PC-3 (cell line): ENCODE measurements around the gene IBA57. TPM values are rescaled to one million over a fixed set of nuclear protein-coding genes. Genes with fewer than 3 reads are reported as not detected.

Experiments used
- ATAC-seq: fragments of 200-7000 bp; cut with Tn5 transposase; 2 replicates; pipeline ENCODE4 v1.9.1; 2020; ENCODE audit warnings: mild to moderate bottlenecking, moderate library complexity
- BruUV-seq: library from RNA; stranded (reverse); fragments of 400-500 nt; replicated peaks from 2 replicates; lab custom pipeline; 2021; lab: Mats Ljungman, UMichigan
- CTCF ChIA-PET: fragments of 300-600 bp; sonication (Branson Sonifier 250); formaldehyde crosslinking; loops from one replicate; lab custom pipeline; 2022; ENCODE audit warnings: antibody characterized with exemption; lab: Charles Lee
- POLR2A ChIA-PET: fragments of 300-600 bp; sonication (Branson Sonifier 250); formaldehyde crosslinking; loops from one replicate; lab custom pipeline; 2022; ENCODE audit warnings: antibody characterized with exemption; ENCODE audit not compliant: unreplicated experiment; lab: Charles Lee
- DNase-seq: peaks from one replicate; pipeline ENCODE4 v3.0.0-alpha.2; 2015
- H2AFZ ChIP-seq: fragments of 300-600 bp; sonication (generic); 2 replicates; pipeline ENCODE4 v1.6.0; 2016; ENCODE audit warnings: antibody characterized with exemption, low read length
- H3F3A ChIP-seq: fragments of 300-600 bp; sonication (generic); one replicate; pipeline ENCODE4 v1.6.0; 2017; ENCODE audit warnings: antibody characterized with exemption, low read length, control low read depth, mild to moderate bottlenecking; ENCODE audit not compliant: unreplicated experiment
- H3K27ac ChIP-seq: fragments of 300-600 bp; sonication (generic); 2 replicates; pipeline ENCODE4 v1.5.1; 2016; ENCODE audit warnings: mild to moderate bottlenecking, low read length
- H3K27me3 ChIP-seq: fragments of 300-600 bp; sonication (generic); 2 replicates; pipeline ENCODE4 v1.6.1; 2016; ENCODE audit warnings: low read length, mixed read lengths
- H3K36me3 ChIP-seq: fragments of 300-600 bp; sonication (generic); 2 replicates; pipeline ENCODE4 v1.6.1; 2016; ENCODE audit warnings: low read depth, mixed run types, low read length, mixed read lengths
- H3K4me1 ChIP-seq: fragments of 300-600 bp; sonication (generic); 2 replicates; pipeline ENCODE4 v1.5.1; 2016; ENCODE audit warnings: low read length; ENCODE audit not compliant: insufficient read depth
- H3K4me2 ChIP-seq: fragments of 300-600 bp; sonication (generic); 2 replicates; pipeline ENCODE4 v1.6.0; 2016; ENCODE audit warnings: low read length
- H3K4me3 ChIP-seq: fragments of 300-600 bp; sonication (generic); 2 replicates; pipeline ENCODE4 v1.5.1; 2016; ENCODE audit warnings: mild to moderate bottlenecking, low read length, mixed read lengths
- H3K79me2 ChIP-seq: fragments of 300-600 bp; sonication (generic); 2 replicates; pipeline ENCODE4 v1.6.1; 2017; ENCODE audit warnings: low read length, mixed read lengths
- H3K9ac ChIP-seq: fragments of 300-600 bp; sonication (generic); 2 replicates; pipeline ENCODE4 v1.6.0; 2016; ENCODE audit warnings: mild to moderate bottlenecking, low read length
- H3K9me2 ChIP-seq: fragments of 300-600 bp; sonication (generic); replicated peaks from 2 replicates; pipeline ENCODE4 v1.6.1; 2016; ENCODE audit warnings: mixed run types, low read length, mixed read lengths
- H3K9me3 ChIP-seq: fragments of 300-600 bp; sonication (generic); 2 replicates; pipeline ENCODE4 v1.6.1; 2016; ENCODE audit warnings: low read length, mixed read lengths
- H4K20me1 ChIP-seq: fragments of 300-600 bp; sonication (generic); 2 replicates; pipeline ENCODE4 v1.6.1; 2016; ENCODE audit warnings: low read length, mixed read lengths
- EZH2 ChIP-seq: fragments of 300-600 bp; sonication (generic); IDR thresholded peaks from one replicate; pipeline ENCODE4 v1.6.1; 2017; ENCODE audit warnings: antibody characterized with exemption, mild to moderate bottlenecking, low read length; ENCODE audit not compliant: unreplicated experiment
- EZH2phosphoT487 ChIP-seq: fragments of 300-600 bp; sonication (generic); IDR thresholded peaks from 2 replicates; pipeline ENCODE4 v1.6.1; 2018; ENCODE audit warnings: mild to moderate bottlenecking, antibody characterized with exemption, low read length, borderline replicate concordance
- intact Hi-C: fragments of 100-400 bp; cut with micrococcal nuclease; formaldehyde crosslinking; loops from 2 replicates; pipeline ENCODE4 v1.9.0; 2023
- total RNA-seq: library from RNA; depleted of rRNA; stranded (reverse); fragments of >200 nt; gene quantifications from 2 replicates; pipeline ENCODE4 v1.2.3, GENCODE V29; 2014
- TF ChIP-seq, protein P1 (sequence below): fragments of 300-600 bp; sonication (generic); conservative IDR thresholded peaks from 2 replicates; pipeline ENCODE4 v1.5.1; 2017; ENCODE audit warnings: antibody characterized with exemption, low read depth, mild to moderate bottlenecking, low read length

IBA57 gene
- total RNA-seq, 1 experiment from 2014 or later, result 18.3 TPM

DNA sequence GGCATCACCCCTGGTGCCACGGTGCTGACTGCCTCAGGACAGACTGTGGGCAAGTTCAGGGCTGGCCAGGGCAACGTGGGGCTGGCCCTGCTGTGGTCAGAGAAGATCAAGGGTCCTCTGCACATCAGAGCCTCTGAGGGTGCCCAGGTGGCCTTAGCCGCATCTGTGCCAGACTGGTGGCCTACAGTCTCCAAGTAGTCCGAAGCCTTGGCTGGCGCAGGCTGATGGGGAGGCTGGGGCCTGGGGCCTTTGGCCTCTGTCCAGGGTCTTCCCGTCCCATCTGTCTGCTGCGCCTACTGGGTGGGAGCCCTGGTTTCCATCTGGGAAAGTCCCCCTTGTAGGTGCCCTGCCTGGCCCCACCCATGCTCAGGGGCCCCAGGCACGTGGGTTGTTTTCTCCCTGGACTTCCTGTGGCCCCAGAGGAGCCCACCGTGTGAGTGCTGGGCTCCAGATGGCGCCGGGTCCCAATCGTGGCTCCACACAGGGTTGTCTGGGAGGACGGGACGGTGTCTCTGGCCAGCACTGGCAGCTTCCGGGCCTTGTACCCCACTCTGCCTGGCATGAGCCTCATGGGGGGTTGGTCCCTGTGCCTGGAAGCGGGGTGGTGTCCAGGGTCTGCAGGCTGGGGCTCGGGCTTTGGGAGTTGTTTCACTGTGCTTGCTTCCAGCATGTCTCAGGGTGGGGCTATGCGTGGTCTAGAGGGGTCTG, 9.9 kb downstream of the IBA57 start:
- Histone ChIP-seq H3K36me3 (no peaks in the 10 kb centered on the region), H3K27me3 (no peaks in the 10 kb centered on the region), H3K4me2 (no peak overlapping the region), H3K9me2 (no peaks in the 10 kb centered on the region), H3K79me2 (0 out of 2 replicates have a peak, but pooled peaks cover 8% of the 10 kb centered on the region), H3K27ac (no peak overlapping the region), H3K4me3 (no peak overlapping the region), H4K20me1 (peaks cover 4% of the 10 kb centered on the region; the same call in 1 of the 2 replicates), H3K4me1 (peaks cover 7% of the 10 kb centered on the region), H3F3A (no peaks in the 10 kb centered on the region), H3K9me3 (no peaks in the 10 kb centered on the region), H2AFZ (no peak overlapping the region), H3K9ac (no peak overlapping the region)
- TF ChIP-seq EZH2, result no peak
- intact Hi-C loops, result no loop called here
- POLR2A ChIA-PET, result no interaction called here
- no TSS peak for BruUV-seq
- CTCF ChIA-PET, result no interaction called here
- DNase-seq (no peak), ATAC-seq (no peak)

DNA sequence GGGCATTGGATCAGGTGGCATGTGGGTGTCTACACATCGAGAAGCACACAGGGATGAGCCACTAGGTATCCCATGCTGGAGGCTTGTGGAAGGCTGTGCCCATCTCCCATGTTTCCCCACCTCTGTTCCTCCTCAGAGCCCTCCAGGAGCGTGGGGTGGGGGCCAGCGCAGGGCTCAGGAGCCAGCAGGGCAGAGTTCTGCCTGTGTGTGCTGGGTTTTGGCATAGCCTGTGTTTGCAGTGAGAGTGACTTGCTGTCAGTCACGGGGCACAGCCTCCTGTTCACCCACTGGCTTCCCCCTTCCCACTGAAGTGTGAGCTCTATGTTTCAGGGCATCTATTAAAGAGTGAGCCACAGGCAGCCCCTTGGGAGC, 10.4 kb downstream of the IBA57 start:
- H3K9me2 ChIP-seq, result no peaks in the 10 kb centered on the region
- no peaks in the 10 kb centered on the region for H3K27me3 ChIP-seq
- H3K4me3 ChIP-seq, result no peak overlapping the region
- ChIA-PET POLR2A (no interaction called here), CTCF (no interaction called here)
- intact Hi-C loops, result no loop called here
- BruUV-seq, result no TSS peak
- no peak for DNase-seq
- H3K4me2 ChIP-seq, result no peak overlapping the region
- H3F3A ChIP-seq, result no peaks in the 10 kb centered on the region
- TF ChIP-seq EZH2phosphoT487, result no peak
- TF ChIP-seq, protein P1, sequence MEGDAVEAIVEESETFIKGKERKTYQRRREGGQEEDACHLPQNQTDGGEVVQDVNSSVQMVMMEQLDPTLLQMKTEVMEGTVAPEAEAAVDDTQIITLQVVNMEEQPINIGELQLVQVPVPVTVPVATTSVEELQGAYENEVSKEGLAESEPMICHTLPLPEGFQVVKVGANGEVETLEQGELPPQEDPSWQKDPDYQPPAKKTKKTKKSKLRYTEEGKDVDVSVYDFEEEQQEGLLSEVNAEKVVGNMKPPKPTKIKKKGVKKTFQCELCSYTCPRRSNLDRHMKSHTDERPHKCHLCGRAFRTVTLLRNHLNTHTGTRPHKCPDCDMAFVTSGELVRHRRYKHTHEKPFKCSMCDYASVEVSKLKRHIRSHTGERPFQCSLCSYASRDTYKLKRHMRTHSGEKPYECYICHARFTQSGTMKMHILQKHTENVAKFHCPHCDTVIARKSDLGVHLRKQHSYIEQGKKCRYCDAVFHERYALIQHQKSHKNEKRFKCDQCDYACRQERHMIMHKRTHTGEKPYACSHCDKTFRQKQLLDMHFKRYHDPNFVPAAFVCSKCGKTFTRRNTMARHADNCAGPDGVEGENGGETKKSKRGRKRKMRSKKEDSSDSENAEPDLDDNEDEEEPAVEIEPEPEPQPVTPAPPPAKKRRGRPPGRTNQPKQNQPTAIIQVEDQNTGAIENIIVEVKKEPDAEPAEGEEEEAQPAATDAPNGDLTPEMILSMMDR, result no peak
- TF ChIP-seq EZH2, result no peak
- H3K9ac ChIP-seq, result no peak overlapping the region
- ATAC-seq, result no peak
- H2AFZ ChIP-seq, result no peak overlapping the region
- H4K20me1 ChIP-seq, result peaks cover 4% of the 10 kb centered on the region; the same call in 1 of the 2 replicates
- peaks cover 7% of the 10 kb centered on the region for H3K4me1 ChIP-seq
- 0 out of 2 replicates have a peak, but pooled peaks cover 8% of the 10 kb centered on the region for H3K79me2 ChIP-seq
- H3K36me3 ChIP-seq, result no peaks in the 10 kb centered on the region
- no peaks in the 10 kb centered on the region for H3K9me3 ChIP-seq
- H3K27ac ChIP-seq, result no peak overlapping the region

DNA sequence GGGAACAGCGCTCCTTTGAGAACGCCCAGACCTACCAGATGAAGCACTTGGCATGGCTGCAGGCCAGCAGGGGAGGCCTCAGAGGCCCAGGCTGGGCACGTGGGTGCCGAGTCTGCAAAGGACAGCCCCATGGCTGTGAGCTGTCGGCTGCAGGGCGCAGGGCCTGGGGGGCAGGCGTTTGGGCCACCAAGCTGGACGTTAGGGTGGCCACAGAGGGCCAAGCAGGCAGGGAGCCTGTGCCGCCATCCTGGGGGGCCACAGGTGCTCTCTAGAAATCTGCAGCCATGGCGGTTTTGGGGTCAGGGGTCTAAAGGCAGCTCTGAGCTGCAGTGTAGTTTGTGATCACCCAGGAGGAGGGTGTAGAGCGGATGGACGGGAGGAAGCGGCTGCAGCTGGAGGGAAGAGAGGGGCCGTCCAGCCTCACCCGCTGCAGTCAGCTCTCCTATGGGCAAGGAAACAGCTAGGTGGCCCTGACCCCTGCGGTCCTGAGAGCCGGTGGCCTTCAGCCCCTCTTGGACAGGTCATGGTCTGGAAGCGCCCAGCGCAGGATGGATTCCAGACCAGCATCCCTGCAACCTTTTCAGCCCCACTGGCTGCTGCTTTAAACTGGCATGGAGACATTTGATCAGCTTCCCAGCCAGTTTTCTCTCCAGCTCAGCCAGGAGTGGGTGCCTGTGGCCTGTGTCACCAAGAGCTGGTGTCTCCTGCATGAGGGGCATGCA, 11.0 kb downstream of the IBA57 start:
- ChIA-PET POLR2A (no interaction called here), CTCF (interaction anchor here (0.6 kb wide), 1 partner anchor 11 kb away, joined by 3 read pairs; the partner anchor contains the start of gene IBA57)
- no peak overlapping the region for H3K27ac ChIP-seq
- no peak overlapping the region for H2AFZ ChIP-seq
- no peak overlapping the region for H3K4me3 ChIP-seq
- ATAC-seq (no peak), DNase-seq (no peak)
- no peaks in the 10 kb centered on the region for H3K27me3 ChIP-seq
- H3K9me3 ChIP-seq, result no peaks in the 10 kb centered on the region
- H3K79me2 ChIP-seq, result 0 out of 2 replicates have a peak, but pooled peaks cover 8% of the 10 kb centered on the region
- H3K36me3 ChIP-seq, result no peaks in the 10 kb centered on the region
- H3K9me2 ChIP-seq, result no peaks in the 10 kb centered on the region
- no peaks in the 10 kb centered on the region for H3F3A ChIP-seq
- peaks cover 4% of the 10 kb centered on the region; the same call in 1 of the 2 replicates for H4K20me1 ChIP-seq
- H3K4me1 ChIP-seq, result peaks cover 7% of the 10 kb centered on the region
- H3K4me2 ChIP-seq, result no peak overlapping the region
- BruUV-seq, result no TSS peak
- TF ChIP-seq, protein P1, result no peak
- TF ChIP-seq EZH2 (no peak), EZH2phosphoT487 (no peak)
- no peak overlapping the region for H3K9ac ChIP-seq
- intact Hi-C loops, result no loop called here
